Skeletal muscle tissue (tissue), 4 donors: Measurements from ENCODE around the gene UXT. TPM values are rescaled to one million over a fixed set of nuclear protein-coding genes. Genes with fewer than 3 reads are reported as not detected.

Source experiments
- H3K27ac ChIP-seq: one replicate; pipeline ENCODE4 v1.7.0; 2013; ENCODE audit warnings: mild to moderate bottlenecking, low read depth, low read length, inconsistent platforms
- H3K27me3 ChIP-seq, 3 donors: one replicate each; pipeline ENCODE4 v1.7.0; 2013; ENCODE audit warnings: low read length in 3 of 3; ENCODE audit not compliant: control insufficient read depth in 3 of 3, insufficient read depth in 3 of 3
- H3K36me3 ChIP-seq, 3 donors: one replicate each; pipeline ENCODE4 v1.7.0; 2013; ENCODE audit warnings: low read length in 3 of 3; ENCODE audit not compliant: control insufficient read depth in 3 of 3, insufficient read depth in 3 of 3
- H3K4me1 ChIP-seq, 3 donors: one replicate each; pipeline ENCODE4 v1.7.0; 2013; ENCODE audit warnings: low read length in 3 of 3, mild to moderate bottlenecking in 3 of 3; ENCODE audit not compliant: control insufficient read depth in 3 of 3, insufficient read depth in 3 of 3
- H3K4me3 ChIP-seq, 3 donors: one replicate each; pipeline ENCODE4 v1.7.0; 2013; ENCODE audit warnings: low read length in 3 of 3
- H3K9ac ChIP-seq, 3 donors: one replicate each; pipeline ENCODE4 v1.7.0; 2013; ENCODE audit warnings: low read length in 3 of 3, mild to moderate bottlenecking in 3 of 3, moderate library complexity in 2 of 3, low read depth in 1 of 3
- H3K9me3 ChIP-seq, 3 donors: one replicate each; pipeline ENCODE4 v1.7.0; 2013; ENCODE audit warnings: low read length in 3 of 3; ENCODE audit not compliant: control insufficient read depth in 3 of 3
- total RNA-seq: library from RNA; depleted of rRNA; stranded (reverse); fragments of >200 nt; gene quantifications from one replicate; pipeline ENCODE4 v1.2.3, GENCODE V29; 2014
- donor health status: Osteomylitis.

The UXT gene
- total RNA-seq, 1 donor from 2014 or later: 86.6 TPM

GRCh38 chrX:47650164-47651042 lies 8.6 kb downstream of the UXT start, which contains the start of gene ELK1:
Gene ELK1 (minus strand): TSS chrX:47650563. CDS start chrX:47641441, 9,122 bp downstream.
- Histone ChIP-seq H3K27ac (peak within 1 kb of the TSS; percentile 90), H3K36me3 (peaks cover 0 to 14% (median 8%) of the 10 kb centered on the region in 3 donors), H3K9ac (peak within 1 kb of the TSS; percentile 81 to 83 (median 81)), H3K4me3 (peak within 1 kb of the TSS; percentile 78 to 87 (median 82)), H3K9me3 (no peaks in the 10 kb centered on the region), H3K4me1 (peaks cover 16 to 26% (median 18%) of the 10 kb centered on the region in 3 donors), H3K27me3 (no peaks in the 10 kb centered on the region)

GRCh38 chrX:47649781-47650163 lies 9.2 kb downstream of the UXT start:
- H3K4me3 ChIP-seq: peak overlapping the region; percentile 72 to 87 (median 82)
- peaks cover 0 to 14% (median 5%) of the 10 kb centered on the region in 3 donors for H3K36me3 ChIP-seq
- no peaks in the 10 kb centered on the region for H3K27me3 ChIP-seq
- no peaks in the 10 kb centered on the region for H3K9me3 ChIP-seq
- H3K9ac ChIP-seq: peak overlapping the region in 2 of 3 donors; percentile 50 to 83
- peak overlapping the region; percentile 90 for H3K27ac ChIP-seq
- peaks cover 16 to 26% (median 18%) of the 10 kb centered on the region in 3 donors for H3K4me1 ChIP-seq

- peaks cover 18 to 26% (median 20%) of the 10 kb centered on the region in 3 donors for H3K4me1 ChIP-seq
- peak overlapping the region; percentile 20 to 33 (median 33) for H3K9ac ChIP-seq
- no peaks in the 10 kb centered on the region for H3K9me3 ChIP-seq
- H3K4me3 ChIP-seq: peak overlapping the region; percentile 23 to 82 (median 49)
- H3K36me3 ChIP-seq: peaks cover 0 to 14% (median 5%) of the 10 kb centered on the region in 3 donors
- no peaks in the 10 kb centered on the region for H3K27me3 ChIP-seq
- H3K27ac ChIP-seq: no peak overlapping the region
Observed at GRCh38 chrX:47649271-47649670, 9.7 kb downstream of the UXT start.

DNA sequence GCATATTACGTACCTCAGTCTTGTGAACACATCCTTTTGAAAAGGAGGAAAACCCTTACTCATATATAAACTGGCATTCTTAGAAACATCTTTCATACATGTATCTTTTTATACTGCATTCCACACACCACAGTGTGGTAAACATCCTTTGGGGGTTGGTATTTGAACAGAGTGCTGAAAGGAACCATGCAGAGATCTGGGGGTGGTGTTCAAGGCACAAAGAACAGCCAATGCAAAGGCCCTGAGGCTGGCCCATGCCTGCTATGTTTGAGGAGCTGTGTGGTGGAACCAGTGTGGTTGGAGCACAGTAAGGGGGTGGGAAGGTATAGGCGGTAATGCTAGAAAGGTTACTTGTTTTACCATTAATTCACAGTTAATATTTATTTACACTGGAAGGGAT lies 10.6 kb downstream of the UXT start:
- no peak overlapping the region for H3K27ac ChIP-seq
- H3K9ac ChIP-seq: no peak overlapping the region
- H3K4me3 ChIP-seq: no peak overlapping the region
- no peaks in the 10 kb centered on the region for H3K9me3 ChIP-seq
- peaks cover 0 to 11% (median 5%) of the 10 kb centered on the region in 3 donors for H3K36me3 ChIP-seq
- no peaks in the 10 kb centered on the region for H3K27me3 ChIP-seq
- peaks cover 18 to 28% (median 25%) of the 10 kb centered on the region in 3 donors for H3K4me1 ChIP-seq

DNA sequence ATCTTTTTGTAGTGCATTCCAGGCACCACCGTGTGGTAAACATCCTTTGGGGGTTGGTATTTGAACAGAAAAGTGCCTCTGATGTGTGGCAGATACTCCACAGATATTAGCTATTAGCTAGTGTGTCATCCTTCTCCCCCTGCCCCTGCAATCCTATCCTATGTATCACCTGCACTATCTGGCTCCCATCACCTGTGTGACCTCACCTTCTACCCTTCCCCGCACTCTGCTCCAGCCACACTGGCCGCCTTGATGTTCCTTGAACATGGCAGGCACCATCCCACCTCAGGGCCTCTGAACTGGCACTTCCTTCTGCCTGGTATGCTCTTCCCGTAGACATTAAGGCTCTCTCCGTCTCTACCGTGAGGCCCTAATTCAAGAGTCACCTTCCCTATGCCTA lies 12.3 kb downstream of the UXT start:
- H3K9ac ChIP-seq: no peak overlapping the region
- H3K27me3 ChIP-seq: no peaks in the 10 kb centered on the region
- H3K4me3 ChIP-seq: no peak overlapping the region
- peaks cover 16 to 25% (median 22%) of the 10 kb centered on the region in 3 donors for H3K4me1 ChIP-seq
- H3K36me3 ChIP-seq: peaks cover 0 to 6% (median 2%) of the 10 kb centered on the region in 3 donors
- no peaks in the 10 kb centered on the region for H3K9me3 ChIP-seq
- H3K27ac ChIP-seq: no peak overlapping the region

DNA sequence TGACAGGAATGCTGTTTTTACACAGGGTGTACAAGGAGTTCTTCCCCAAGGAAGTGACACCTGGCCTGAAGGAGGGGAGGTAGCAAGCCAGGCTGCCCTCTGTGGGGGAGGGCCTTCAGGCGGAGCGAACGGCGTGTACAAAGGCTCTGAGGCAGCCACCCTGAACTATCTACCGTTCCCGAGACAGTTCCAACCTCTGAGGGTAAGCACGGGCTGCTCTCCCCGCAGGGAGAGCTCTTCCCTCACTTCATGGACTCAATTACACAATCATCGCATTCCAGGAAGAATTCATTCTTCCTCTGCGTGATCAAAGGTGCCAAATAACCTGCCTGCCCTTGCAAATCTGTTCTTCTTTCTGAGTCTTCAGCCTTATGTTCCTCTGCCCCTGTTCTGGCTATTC lies 13.4 kb downstream of the UXT start:
- H3K4me3 ChIP-seq: no peak overlapping the region
- peaks cover 5 to 10% (median 8%) of the 10 kb centered on the region in 3 donors for H3K36me3 ChIP-seq
- H3K27ac ChIP-seq: no peak overlapping the region
- peaks cover 10 to 17% (median 15%) of the 10 kb centered on the region in 3 donors for H3K4me1 ChIP-seq
- no peaks in the 10 kb centered on the region for H3K27me3 ChIP-seq
- H3K9ac ChIP-seq: no peak overlapping the region
- no peaks in the 10 kb centered on the region for H3K9me3 ChIP-seq

GRCh38 chrX:47644557-47645091 lies 14.4 kb downstream of the UXT start:
- Histone ChIP-seq H3K36me3 (peaks cover 11 to 16% (median 13%) of the 10 kb centered on the region in 3 donors), H3K27me3 (no peaks in the 10 kb centered on the region), H3K4me1 (peaks cover 10 to 17% (median 15%) of the 10 kb centered on the region in 3 donors), H3K9ac (no peak overlapping the region), H3K27ac (no peak overlapping the region), H3K9me3 (no peaks in the 10 kb centered on the region), H3K4me3 (no peak overlapping the region)

DNA sequence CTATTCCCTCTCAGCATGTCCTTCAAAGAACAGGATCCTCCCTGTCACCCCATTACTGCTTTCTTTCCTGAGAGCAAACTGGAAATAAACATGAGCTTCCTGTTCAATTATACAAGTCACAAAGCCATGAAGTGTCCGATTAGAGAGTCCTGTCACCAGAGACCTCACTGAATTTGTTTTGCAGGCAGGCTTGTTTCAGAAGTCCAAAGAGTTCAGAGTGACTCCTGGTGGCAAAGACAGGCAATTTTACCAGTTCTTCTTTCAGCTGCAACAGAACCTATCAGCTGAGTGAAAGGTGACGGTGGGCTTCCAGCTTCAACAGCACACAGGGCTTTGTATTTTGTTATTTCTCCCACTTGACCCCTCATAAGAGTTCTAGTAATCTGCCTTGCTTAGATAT lies 15.1 kb downstream of the UXT start:
- H3K9ac ChIP-seq: no peak overlapping the region
- H3K4me3 ChIP-seq: no peak overlapping the region
- no peaks in the 10 kb centered on the region for H3K9me3 ChIP-seq
- peaks cover 14 to 18% (median 18%) of the 10 kb centered on the region in 3 donors for H3K36me3 ChIP-seq
- no peaks in the 10 kb centered on the region for H3K27me3 ChIP-seq
- H3K27ac ChIP-seq: no peak overlapping the region
- H3K4me1 ChIP-seq: peaks cover 4 to 12% (median 11%) of the 10 kb centered on the region in 3 donors

DNA sequence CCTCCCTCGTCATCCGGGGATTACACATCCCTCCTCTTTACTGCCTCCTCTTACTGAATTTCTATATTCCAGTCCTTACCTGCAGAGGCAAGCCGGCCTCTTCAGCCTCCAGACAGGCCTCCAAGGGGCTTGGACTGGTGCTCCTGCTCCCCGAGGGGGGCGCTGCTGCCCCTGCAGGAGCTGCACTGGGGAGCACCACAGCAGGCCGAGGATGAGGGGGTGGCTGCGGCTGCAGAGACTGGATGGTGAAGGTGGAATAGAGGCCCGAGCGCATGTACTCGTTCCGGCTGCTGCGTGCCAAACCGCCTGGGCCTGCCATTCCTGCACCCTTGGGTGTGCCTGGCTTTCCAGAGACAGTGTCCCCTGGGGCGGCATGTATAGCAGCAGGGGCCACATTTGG lies 20.2 kb downstream of the UXT start:
- no peak overlapping the region for H3K27ac ChIP-seq
- no peak overlapping the region for H3K4me3 ChIP-seq
- no peaks in the 10 kb centered on the region for H3K9me3 ChIP-seq
- H3K36me3 ChIP-seq: peaks cover 26 to 37% (median 36%) of the 10 kb centered on the region in 3 donors
- no peak overlapping the region for H3K9ac ChIP-seq
- H3K4me1 ChIP-seq: peaks cover 0 to 3% (median 2%) of the 10 kb centered on the region in 3 donors
- no peaks in the 10 kb centered on the region for H3K27me3 ChIP-seq
